ENCODE data around the gene XKR7. TPM values are rescaled to one million over a fixed set of nuclear protein-coding genes. Genes with fewer than 3 reads are reported as not detected.

Gene XKR7
- total and polyA plus RNA-seq, 10 of the 15 experiments (the other 5 are each of a cell fraction or from before 2014, with no cell fraction given) = not detected

DNA sequence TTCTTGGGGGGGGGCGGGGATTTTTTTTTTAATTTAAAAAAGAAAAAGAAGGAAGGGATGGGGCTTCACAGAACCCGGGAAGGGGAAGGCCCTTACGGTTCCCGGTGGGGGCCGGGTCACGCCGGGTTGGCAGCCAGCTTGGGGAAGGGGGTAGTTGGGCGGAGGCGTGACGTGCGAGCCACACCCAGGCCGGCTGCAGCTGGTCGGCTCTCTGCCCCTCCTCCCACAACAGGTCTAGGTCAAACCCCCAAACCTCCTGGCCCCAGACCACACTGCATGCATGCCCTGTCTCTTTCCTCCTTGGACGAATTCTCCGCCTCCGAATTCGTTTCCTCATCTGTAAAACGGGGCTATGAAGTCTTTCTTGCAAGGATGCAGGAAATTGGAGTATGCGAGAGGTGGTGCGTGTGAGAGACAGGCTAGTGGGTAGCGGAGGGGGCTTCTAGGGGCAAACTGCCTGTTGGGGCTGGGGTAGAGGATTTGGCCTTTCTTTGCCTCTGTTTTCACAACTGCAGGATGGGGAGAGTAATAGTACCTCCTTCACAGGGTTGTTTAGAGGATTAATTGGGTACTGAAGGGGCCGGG, 84.9 kb downstream of the XKR7 start (continued):
- TF ChIP-seq, protein P1, sequence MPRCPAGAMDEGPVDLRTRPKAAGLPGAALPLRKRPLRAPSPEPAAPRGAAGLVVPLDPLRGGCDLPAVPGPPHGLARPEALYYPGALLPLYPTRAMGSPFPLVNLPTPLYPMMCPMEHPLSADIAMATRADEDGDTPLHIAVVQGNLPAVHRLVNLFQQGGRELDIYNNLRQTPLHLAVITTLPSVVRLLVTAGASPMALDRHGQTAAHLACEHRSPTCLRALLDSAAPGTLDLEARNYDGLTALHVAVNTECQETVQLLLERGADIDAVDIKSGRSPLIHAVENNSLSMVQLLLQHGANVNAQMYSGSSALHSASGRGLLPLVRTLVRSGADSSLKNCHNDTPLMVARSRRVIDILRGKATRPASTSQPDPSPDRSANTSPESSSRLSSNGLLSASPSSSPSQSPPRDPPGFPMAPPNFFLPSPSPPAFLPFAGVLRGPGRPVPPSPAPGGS (IDR thresholded peaks at IDR 0.05; ENCODE audit: borderline replicate concordance, insufficient read depth, low read depth, low read length, poor library complexity, severe bottlenecking) = no peak
- 0 out of 2 replicates have a peak, but pooled peaks have one; percentile 19 for TF ChIP-seq LARP7 (IDR thresholded peaks at IDR 0.05)
- no peak for TF ChIP-seq EGR1 (IDR thresholded peaks at IDR 0.05; ENCODE audit: borderline replicate concordance in 1 of 2, low read depth in 2 of 2, low read length in 2 of 2)
- 0 out of 2 replicates have a peak, but pooled peaks have one; percentile 51 for TF ChIP-seq CREB1 (IDR thresholded peaks at IDR 0.05; ENCODE audit: low read depth)
- no peak for TF ChIP-seq NFYB (IDR thresholded peaks at IDR 0.05; ENCODE audit: insufficient read depth, low read depth, low read length)
- TF ChIP-seq NRF1 (conservative IDR thresholded peaks at IDR 0.05; ENCODE audit: low read depth, low read length) = no peak
- TF ChIP-seq, protein P2, sequence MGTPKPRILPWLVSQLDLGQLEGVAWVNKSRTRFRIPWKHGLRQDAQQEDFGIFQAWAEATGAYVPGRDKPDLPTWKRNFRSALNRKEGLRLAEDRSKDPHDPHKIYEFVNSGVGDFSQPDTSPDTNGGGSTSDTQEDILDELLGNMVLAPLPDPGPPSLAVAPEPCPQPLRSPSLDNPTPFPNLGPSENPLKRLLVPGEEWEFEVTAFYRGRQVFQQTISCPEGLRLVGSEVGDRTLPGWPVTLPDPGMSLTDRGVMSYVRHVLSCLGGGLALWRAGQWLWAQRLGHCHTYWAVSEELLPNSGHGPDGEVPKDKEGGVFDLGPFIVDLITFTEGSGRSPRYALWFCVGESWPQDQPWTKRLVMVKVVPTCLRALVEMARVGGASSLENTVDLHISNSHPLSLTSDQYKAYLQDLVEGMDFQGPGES (IDR thresholded peaks at IDR 0.05) = no peak
- no peak for TF ChIP-seq EZH2 (IDR thresholded peaks at IDR 0.05; ENCODE audit: borderline replicate concordance, control insufficient read depth, low read depth, low read length)
- peak; percentile 31; the same call in 1 of the 2 replicates for TF ChIP-seq CBX5 (IDR thresholded peaks at IDR 0.05; ENCODE audit: low read depth)
- no peak for TF ChIP-seq NFYA (IDR thresholded peaks at IDR 0.05; ENCODE audit: borderline replicate concordance, low read depth, low read length)
- TF ChIP-seq HDGF (IDR thresholded peaks at IDR 0.05) = no peak
- TF ChIP-seq CHD4 (IDR thresholded peaks at IDR 0.05) = no peak
- no peak for TF ChIP-seq ZSCAN29 (IDR thresholded peaks at IDR 0.05)
- TF ChIP-seq TCF12 (IDR thresholded peaks at IDR 0.05; ENCODE audit: low read depth, low read length) = peak; percentile 89
- TF ChIP-seq CREM (IDR thresholded peaks at IDR 0.05; ENCODE audit: low read depth) = no peak
- no peak for TF ChIP-seq FOXK2 (IDR thresholded peaks at IDR 0.05)
- TF ChIP-seq, protein P3, sequence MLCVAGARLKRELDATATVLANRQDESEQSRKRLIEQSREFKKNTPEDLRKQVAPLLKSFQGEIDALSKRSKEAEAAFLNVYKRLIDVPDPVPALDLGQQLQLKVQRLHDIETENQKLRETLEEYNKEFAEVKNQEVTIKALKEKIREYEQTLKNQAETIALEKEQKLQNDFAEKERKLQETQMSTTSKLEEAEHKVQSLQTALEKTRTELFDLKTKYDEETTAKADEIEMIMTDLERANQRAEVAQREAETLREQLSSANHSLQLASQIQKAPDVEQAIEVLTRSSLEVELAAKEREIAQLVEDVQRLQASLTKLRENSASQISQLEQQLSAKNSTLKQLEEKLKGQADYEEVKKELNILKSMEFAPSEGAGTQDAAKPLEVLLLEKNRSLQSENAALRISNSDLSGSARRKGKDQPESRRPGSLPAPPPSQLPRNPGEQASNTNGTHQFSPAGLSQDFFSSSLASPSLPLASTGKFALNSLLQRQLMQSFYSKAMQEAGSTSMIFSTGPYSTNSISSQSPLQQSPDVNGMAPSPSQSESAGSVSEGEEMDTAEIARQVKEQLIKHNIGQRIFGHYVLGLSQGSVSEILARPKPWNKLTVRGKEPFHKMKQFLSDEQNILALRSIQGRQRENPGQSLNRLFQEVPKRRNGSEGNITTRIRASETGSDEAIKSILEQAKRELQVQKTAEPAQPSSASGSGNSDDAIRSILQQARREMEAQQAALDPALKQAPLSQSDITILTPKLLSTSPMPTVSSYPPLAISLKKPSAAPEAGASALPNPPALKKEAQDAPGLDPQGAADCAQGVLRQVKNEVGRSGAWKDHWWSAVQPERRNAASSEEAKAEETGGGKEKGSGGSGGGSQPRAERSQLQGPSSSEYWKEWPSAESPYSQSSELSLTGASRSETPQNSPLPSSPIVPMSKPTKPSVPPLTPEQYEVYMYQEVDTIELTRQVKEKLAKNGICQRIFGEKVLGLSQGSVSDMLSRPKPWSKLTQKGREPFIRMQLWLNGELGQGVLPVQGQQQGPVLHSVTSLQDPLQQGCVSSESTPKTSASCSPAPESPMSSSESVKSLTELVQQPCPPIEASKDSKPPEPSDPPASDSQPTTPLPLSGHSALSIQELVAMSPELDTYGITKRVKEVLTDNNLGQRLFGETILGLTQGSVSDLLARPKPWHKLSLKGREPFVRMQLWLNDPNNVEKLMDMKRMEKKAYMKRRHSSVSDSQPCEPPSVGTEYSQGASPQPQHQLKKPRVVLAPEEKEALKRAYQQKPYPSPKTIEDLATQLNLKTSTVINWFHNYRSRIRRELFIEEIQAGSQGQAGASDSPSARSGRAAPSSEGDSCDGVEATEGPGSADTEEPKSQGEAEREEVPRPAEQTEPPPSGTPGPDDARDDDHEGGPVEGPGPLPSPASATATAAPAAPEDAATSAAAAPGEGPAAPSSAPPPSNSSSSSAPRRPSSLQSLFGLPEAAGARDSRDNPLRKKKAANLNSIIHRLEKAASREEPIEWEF (IDR thresholded peaks at IDR 0.05; ENCODE audit: insufficient replicate concordance, low read depth, low read length) = no peak
- TF ChIP-seq ZBED1 (IDR thresholded peaks at IDR 0.05; ENCODE audit: borderline replicate concordance) = no peak
- TF ChIP-seq JUNB (IDR thresholded peaks at IDR 0.05) = no peak
- TF ChIP-seq ZNF217 (IDR thresholded peaks at IDR 0.05) = no peak; the same call in 1 of the 2 replicates
- no peak for TF ChIP-seq MYC (IDR thresholded peaks at IDR 0.05; ENCODE audit: insufficient read depth, insufficient read length, insufficient replicate concordance, low read length, severe bottlenecking)
- TF ChIP-seq YY1 (IDR thresholded peaks at IDR 0.05; ENCODE audit: low read depth, low read length) = no peak
- no peak for TF ChIP-seq HDAC2 (IDR thresholded peaks at IDR 0.05)

Measured in GM12878 (cell line).